ENCODE data around the gene CCDC54.
A peak's percentile ranks its signal among the peaks of the same experiment; 100 is the strongest.
"Not testable (repeated sequence)": the region's sequence is repeated elsewhere in the genome, so short reads cannot be mapped to it uniquely, and the experiment has no call there.

Gene CCDC54

DNA sequence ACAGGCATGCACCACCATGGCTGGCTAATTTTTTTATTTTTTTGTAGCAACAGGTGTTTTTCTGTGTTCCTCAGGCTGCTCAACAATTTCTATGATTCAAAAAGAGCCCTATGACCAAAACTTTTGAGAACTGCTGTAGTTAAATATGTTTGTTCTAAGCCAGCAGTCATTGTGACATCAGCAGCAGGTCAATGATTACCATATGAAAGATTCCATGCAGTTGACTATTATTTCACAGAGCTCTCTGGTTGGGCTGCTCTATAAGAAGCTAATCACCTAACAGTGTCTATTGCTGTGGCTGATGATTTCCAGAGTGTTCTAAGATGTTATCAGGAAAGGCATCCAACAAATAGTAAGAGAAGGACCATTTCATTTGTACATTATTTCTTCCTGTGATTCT lies at the start of gene CCDC54:
Gene CCDC54 (plus strand): TSS at position 289 of the 400 bp plus-strand sequence. CDS start 149 bp downstream, outside the sequence.
- no peak for DNase-seq

DNA sequence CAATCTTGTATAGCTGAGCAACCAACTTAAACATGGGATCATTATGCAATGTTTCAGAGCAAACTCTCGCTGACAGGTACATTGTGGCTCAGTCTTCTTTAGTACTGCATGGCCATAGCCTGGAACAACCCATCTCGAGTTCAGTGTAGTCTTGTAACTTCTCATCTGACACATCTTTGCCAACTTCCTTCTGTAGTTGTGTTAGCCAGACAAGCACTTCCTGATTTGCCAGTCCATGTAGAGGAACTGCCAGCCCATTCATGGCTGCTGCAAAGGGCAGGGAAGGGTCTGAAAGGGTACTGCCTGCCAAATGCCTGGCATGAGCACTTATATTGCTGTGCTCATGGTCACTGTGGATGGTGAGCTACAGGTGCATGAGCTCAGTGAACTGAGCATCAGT lies 49.2 kb upstream of the CCDC54 start:
- DNase-seq, result no peak

DNA sequence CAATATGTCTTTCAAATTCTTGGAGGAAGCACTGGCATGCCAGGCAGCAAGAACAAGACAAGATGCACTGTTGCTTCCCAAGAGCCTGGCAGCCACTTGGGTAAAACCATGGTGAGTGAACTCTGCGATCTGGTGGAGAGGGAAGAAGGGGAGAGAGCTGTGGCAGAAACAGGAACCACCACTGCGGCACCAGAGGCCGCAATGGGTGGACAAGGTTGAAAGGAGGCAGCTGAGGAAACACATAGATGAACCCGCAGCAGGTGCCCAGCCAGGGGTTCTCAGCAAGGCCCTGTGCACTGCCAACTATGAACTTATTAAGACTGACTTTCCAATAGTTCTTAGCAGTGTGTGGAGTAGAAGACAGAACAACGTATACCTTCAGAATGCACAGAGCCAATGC lies 48.2 kb upstream of the CCDC54 start:
- DNase-seq, result no peak

DNA sequence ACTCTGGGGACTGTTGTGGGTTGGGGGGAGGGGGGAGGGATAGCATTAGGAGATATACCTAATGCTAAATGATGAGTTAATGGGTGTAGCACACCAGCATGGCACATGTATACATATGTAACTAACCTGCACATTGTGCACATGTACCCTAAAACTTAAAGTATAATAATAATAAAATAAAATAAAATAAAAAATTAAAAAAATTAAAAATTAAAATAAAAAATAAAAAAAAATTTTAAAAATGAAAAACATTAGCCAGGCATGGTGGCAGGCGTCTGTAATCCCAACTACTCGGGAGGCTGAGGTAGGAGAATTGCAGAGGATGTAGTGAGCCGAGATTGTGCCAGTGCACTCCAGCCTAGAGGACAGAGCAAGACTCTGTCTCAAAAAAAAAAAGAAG lies 37.5 kb upstream of the CCDC54 start:
- not testable (repeated sequence) for DNase-seq

DNA sequence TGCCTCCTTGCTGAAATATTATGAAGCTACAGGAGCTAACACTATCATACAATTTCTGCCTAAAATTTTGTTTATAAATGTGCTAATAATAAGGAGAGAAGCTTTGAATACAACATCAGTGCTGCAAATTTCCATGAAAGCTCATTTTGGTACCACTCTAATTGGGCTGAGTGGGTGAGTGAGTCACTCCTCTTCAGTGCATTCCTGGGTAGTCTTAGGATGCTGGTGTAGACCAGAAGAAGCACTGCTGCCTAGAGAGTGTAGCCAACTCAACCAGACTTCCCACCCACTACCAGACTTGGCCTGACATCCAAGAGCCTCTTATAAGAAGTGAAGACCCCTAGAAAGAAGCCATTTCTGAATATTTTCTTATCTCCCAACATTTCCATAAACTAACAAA lies 32.5 kb upstream of the CCDC54 start:
- no peak for DNase-seq

DNA sequence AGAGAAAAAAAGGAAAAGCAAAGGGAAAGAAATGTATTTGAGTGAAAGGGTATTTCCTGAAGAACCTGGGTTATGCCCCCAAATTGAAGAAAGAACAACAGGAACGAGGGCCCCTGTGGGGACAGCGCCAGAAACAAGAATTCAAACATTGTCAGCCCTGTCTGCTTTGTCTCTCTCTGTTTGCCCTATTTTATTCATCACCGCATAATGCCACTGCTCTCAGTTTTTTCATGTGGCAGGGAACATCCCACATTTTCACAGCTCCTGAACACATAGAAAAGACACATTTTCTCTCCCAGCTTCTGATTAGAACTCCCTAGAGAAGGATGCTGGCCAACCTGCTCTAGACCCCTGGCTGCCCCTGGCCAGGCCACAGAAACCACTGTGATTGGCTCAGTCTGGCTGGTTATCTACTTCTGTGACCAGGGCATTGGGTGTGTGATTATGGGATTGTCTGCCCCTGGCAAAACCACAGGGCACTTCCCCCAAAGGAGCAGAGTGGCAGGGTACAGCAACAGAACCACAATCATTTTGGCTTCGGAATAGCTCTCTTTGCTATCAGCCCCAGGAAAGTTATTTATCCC lies 31.3 kb upstream of the CCDC54 start:
- DNase-seq, result no peak

DNA sequence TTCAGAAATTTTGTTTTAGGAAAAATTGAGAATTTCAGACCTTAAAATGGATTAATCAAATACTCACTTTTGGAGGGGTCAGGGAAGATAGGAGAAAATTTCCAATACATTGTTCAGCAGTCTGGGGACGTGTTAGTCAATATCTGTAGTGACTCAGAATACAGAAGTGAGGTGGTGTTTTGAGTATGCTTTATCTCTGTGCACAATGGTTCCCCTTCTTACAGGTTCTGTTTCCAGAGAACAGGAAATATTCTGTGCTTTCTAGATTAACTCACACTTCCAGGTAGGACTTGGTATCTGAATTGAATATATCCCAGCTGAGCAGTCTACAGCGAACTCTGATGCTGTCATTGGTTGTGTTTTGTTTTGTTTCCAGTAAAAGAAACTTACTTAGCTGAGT lies 30.7 kb upstream of the CCDC54 start:
- DNase-seq, result no peak

DNA sequence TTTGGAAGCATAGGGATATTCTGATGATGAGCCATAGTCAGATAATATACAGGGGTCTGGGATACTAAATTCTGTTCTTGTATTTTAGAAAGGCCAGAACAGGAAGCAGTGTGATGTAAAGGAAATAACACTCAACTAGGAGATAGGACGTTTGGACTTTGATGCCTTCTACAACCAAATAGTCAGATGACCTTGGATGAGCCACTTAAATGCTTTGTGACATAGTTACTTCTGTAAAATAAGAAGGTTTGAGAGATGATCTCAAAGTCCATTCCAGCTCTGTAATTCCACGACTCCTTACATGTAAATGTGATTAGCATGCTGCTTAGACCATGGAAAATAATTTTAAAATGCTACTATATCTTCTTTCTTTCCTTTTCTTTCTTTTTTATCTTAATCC lies 29.5 kb upstream of the CCDC54 start:
- DNase-seq, result no peak

DNA sequence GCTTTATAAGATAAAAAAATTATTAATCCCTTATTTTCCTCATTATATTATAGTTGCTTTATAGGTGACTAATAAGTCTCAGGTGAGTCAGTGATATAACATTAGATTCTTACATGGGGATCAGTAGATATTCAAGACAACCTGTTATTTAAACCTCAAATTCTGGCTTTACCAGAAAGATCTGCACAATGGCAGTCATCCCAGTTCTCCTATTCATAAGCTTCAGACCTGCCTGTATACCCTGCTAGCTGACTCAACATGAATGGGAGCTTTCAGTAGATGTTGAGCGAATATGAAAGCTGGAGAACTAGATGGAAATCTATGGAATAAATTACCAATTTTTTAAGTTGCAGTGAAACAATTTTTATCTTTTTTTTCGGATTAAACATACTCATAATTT lies 20.5 kb upstream of the CCDC54 start:
- DNase-seq, result no peak

DNA sequence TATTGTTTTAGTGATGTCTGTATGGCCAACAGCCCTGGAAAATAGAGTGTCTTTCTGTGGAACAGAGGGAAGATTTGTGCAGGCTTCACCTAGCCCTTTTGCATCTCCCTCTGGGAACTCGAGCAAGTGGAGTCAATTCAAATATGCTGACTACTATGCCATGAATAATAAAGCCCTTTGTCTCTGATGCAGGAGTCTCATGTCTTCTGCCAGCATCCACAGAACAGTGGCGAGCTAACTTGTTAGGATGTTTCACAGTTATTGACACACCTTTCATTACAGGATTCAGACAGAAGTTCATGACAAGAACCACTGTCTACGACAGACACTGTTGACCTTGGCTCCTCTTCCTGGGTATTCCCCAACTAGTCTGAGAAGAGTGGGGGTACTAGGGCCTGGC lies 15.6 kb upstream of the CCDC54 start:
- no peak for DNase-seq

DNA sequence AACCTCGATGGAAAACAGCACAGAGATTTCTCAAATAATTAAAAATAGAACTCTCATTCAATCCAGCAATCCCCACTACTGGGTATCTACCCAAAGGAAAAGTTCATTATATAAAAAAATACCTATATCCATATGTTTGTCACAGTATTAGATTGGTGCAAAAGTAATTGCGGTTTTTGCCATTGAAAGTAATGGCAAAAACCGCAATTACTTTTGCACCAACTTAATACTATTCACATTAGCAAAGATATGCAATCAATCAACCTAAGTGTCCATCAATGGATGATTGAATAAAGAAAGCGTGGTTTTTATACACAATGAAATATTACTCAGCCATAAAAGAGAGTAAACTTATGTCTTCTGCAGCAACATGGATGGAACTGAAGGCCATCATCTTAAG lies 12.2 kb upstream of the CCDC54 start:
- no peak for DNase-seq

DNA sequence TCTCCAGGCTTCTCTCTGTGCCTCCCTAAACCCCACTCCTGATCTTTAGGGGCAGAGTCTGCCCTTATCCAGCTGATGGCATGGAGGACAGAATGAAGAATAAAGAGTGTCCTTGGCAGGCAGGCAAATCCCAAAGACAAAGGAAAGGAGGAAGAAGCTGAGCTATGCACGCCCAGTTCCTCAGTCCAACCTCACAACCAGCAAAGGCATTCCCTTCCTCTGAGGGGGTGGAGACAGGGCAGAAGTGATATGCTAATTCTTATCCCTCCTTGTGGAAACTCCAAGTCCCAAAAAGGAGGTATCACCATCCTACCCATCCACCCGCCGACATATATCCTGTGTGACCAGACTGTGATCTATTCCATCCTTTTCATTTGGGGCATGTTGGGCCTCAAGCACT lies 10.5 kb upstream of the CCDC54 start:
- no peak for DNase-seq

DNA sequence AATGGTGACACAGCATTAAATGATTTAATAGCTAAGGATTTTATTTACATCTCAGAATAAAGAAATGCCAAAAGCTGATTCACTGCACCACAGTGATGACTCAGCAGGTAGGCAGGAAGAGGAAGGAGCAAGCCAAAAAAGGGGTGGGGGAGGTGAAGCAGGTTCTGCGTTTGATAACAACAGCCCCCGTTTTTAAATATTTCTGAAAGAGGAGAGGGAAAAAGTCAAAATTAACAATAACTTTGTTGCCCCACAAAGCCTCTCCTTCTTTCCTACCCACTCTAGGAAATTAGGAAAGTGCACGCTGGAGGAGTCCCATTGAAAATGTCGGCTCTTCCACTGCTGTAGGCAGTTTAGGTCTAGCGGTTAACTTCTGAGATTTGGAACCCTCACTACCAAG lies 9.9 kb upstream of the CCDC54 start:
- DNase-seq, result peak; percentile 20

DNA sequence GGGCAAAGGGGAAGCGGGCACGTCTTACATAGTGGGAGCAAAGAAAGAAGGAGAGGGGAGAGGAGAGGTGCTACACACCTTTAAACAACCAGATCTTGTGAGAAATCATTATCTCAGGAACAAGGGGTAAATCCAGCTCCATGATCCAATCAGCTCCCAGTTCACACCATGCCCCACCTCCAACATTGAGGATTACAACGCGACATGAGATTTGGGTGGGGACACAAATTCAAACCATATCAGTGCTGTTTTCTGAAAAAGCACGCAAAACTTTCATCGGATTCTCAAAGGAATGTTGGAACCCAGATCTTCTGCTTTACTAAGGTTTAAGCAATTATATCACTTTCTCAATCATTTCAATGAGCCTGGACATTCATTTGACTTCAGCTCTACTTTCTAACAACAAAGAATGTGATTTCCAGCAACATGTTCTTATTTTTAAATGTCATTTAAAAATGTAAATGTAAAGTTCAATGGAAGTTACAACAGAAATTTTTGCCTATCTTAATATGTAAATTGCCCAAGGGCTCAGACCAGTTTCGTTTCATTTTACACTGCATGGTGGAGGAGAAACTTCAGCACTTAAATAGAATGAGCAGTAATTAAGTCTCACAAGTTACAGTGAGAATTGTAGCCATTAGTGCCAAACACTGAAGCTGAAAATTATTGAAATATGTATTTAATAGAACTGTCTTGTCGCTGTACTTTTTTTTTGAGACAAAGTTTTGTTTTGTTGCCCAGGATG lies 8.4 kb upstream of the CCDC54 start:
- no peak for DNase-seq

DNA sequence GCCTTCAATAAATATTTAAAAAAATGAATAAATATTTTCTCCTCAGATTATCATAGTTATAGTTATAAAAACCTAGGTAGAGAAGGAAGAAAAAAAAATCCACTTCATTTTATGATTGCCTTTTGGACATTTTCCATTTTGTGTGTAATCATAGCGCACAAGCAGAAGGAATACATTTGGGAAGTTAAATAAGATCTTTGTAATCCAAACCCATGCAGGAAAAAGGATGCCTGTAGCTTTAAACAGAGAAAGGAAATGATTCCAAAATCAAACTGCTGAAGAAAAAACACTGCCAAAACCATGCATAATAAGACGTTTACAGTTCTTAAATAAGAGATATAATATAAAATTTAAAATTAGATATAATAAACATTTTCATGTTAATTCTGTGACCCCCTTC lies 7.4 kb upstream of the CCDC54 start:
- no peak for DNase-seq

DNA sequence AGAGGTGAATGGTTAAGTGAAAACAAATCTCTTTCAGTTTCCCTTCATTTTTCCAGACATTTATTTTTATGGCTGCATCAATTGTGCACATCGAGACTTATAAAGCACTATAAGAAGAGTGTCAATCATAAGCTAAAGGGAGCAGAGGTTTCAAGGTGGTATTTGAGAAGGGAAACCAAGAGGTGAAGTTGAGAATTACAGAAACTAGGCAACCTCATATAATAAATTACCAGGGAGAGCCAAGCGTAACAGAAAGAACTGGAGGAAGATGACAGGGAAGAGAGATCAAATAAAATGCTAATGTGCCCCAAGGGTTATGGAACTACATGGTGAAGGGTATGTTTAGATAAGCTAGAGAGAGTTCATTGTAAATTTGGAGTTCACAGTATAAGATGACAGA lies 6.3 kb upstream of the CCDC54 start:
- no peak for DNase-seq

DNA sequence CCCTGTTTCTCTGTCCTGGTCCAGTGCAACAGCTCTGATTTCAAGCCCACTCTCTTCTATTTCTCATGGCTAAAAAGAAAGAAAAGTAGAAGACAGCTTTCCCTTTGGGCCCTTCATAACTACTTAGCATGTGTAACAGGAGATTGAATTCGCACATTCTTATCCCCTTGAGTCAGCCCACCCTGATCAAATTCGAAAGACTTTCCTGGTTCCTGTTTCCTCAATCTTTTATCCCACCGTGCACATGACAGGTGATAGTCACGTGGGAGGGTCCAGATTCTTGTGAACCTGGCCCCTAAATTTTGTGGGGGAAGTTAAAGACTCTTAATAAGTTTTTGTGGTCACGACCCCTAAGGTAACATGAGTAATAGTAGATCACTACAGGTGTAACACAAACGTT lies 4.7 kb upstream of the CCDC54 start:
- DNase-seq, result no peak

DNA sequence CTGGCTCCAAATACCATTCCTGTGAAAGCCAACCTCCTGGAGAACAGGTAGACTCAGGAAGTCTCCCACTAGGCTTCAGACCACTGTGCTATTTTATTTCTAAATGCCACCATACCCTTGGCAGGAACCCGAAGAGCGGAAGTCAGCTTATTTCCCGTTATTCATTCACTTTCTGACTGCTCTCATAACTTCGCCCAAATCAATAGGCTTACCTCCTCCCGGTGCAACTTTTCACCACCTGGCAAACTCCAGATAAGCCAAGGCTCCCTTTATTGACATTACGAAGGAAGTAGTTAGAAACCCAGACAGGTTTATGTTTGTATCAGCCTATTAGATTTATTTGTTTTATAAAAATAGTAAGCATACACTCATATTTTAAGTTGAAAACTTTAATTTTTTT lies 3.3 kb upstream of the CCDC54 start:
- no peak for DNase-seq

DNA sequence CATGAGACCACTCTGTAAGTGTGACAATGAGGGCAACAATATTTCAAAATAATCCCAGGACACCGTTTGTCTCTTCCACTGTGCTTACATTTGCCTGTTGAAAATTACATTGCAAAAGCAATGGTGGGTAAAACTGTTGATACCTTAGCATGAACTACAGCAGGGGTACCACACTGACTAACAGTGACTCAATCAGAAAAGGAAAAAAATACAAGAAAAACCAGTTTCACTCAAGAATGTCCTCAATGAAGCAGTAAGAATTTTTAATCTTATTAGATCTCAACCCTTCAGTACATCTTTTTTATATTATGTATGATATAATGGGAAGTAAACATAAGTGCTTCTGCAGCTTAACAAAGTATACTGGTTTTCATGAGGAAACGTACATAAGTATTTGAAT lies 1.6 kb upstream of the CCDC54 start:
- DNase-seq, result no peak

DNA sequence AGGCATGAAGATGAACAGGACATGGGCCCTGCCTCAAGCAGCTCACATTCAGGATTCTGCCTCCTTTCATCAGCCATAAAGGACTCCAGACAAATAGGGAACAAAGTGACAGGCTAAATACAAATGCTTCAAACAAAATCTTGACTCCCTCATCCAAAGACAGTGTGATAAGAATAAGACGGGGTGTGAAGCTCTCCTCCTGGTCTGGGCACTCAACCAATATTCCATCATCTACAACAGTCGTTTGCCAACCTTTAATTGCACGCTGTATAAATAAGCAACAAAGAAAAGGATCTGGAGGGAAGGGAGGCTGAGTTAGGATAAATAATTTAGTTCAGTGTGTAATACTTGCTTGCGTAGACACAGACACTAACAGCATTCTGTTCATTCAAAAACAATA lies 5.4 kb downstream of the CCDC54 start:
- DNase-seq, result no peak

DNA sequence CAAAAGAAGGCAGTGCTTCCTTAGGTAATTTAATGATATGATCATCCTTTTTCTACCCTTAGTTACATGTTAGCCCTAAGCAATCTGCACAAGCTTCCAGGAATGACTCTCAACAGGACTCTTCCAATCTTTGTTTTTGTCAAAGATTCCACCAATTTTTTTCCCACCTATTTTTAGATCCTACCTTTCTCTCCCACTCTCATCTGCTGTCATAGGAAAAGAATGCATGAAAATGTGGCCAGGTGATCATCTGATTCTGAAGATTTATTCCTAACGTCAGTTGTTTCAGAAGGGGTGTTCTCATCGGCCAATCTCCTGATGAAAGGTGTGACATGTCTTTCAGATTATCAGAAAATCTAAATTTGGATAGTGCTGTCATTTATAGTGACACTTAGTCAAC lies 7.2 kb downstream of the CCDC54 start:
- no peak for DNase-seq

DNA sequence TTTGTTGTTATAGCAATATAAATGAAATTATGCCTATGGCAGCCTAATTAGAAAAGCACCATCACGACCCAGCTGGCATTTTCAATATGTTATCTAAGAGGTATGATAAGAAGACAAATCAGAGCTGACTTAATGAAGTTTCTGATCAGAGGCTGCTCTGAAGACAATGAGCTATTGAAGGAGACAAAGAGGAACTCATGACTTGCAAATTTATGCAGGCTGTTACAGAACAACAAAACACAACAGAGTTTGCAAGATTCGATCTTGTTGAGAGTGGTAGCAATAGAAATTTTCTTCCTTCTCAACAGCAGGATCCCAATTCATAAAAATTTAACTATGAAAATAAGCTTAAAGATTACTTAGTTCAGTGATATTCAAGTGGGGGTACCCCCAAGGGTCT lies 7.7 kb downstream of the CCDC54 start:
- DNase-seq, result no peak

DNA sequence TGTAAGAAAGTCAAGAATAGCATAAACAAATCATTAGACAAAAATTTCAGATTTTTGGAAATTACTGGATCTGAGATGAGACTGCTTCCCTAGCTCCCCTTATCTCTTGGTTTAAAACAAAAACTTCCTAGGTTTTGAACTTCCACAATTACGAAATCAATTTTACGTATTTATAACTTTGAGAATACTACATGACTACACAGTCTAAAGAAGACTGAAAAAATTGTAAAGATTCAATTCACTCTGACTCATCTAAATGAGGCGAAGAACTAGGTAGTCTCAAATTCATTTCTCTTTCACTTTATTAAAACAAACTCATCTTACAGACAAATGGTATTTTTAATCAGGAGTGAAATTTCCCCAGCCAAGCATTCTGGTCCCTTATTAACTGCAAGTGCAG lies 10.3 kb downstream of the CCDC54 start:
- DNase-seq, result no peak

DNA sequence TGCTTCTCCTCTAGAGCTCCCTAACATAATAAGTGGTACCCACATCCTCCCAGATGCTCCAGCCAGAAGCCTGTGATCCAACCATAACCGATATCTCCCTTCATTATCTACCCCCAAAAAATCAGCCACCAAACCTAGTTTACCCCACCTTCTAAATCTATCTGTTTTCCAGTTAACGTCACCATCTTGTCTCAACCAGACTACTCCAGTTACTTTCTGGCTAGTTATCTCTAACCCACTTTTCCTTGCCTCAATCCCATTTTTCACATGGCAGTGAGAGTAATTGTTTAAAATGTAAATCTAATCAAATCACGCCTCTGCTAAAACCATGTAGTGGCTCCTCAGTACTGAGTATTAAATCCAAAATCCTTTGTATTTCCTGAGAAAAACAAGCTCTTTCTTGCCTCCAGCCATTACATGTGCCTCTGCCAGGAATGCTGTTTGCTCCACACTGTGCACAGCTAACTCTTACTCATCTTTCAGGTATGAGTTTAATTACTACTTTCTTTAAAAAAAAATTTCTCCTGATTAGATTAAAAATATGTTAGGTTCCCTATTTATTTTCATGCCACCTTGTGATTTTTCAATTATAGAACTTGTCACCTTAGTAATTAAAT lies 15.4 kb downstream of the CCDC54 start:
- no peak for DNase-seq

DNA sequence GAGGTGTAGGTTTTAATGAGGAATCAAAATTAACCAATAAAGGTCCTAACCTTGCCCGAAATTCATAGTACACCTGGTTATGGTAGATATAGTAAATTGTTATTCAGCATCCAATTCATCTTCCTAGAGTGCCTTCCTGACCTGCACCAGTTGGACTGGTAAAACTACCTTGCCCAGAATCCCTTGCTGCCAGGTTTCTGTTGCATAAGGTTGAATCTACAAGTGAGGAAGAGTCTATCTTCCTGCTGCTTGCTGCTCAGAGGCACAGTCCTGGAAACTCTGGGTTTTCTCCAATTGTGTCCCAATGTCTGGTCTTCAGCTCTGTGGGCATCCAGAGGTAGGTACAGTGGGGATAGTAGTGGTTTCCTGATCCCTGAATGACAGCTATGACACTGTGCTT lies 17.3 kb downstream of the CCDC54 start:
- DNase-seq, result no peak

Data from KG1 (cell line).